GM12891 (cell line): ENCODE data around the gene HIPK2.

Experiments used
- POLR2A ChIP-seq: IDR thresholded peaks from 2 replicates; pipeline ENCODE4 v1.6.1; 2011; ENCODE audit warnings: low read depth, low read length, control low read depth
- POLR2AphosphoS5 ChIP-seq: IDR thresholded peaks from 2 replicates; pipeline ENCODE4 v1.6.1; 2011; ENCODE audit warnings: low read depth, low read length, control low read depth
- TAF1 ChIP-seq: IDR thresholded peaks from 2 replicates; pipeline ENCODE4 v1.6.1; 2011; ENCODE audit warnings: low read depth, low read length, control low read depth

DNA sequence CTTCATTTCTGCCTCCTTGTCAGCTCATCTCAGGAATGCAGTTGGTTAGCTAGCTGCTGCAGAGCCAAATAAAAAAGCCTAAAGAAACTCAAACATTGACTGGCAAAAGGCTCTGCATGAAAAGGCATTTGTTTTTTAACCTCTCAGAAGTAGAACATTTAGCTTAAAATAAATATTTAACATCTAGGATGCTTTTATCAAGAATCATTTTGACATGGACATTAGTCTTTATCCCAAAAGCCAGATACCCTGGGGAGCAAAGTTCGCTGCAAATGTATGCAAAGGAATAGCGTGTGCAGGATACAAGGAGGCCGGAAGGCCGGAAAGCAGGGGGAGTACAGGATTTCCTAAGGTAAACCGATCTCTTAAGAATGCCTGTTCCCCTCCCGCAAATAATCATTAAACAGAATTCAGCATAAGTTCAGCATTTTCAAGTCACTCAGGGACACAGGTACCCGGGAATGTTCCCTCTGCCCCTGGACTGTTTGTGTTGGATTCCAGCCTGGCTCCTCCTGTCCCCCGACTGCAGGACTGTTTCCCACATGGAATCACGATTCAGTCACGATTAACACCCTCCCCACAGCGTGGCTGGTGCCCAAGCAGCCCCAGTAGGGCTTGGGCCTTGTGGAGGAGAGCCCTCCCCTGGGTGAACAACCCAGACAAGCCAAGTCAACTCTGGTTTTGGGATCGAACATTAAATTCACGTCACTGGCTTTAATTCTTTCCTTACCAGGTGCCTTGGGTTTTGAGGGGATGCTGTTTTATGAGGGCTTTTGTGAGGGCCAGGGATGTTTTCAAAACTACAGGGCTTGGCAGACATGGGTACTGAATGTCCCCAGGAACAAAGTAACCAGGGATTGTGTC is 97.8 kb downstream of the HIPK2 start:
- TF ChIP-seq POLR2A (no peak), POLR2AphosphoS5 (no peak), TAF1 (no peak)
